Right renal cortex interstitium (tissue), 3 donors: ENCODE results near the gene EEF2KMT. TPM values are rescaled to one million over a fixed set of nuclear protein-coding genes. Genes with fewer than 3 reads are reported as not detected.
A peak's percentile ranks its signal among the peaks of the same experiment; 100 is the strongest.

ENCODE experiments used
- DNase-seq, 3 donors: peaks; one replicate each; pipeline ENCODE4 v3.0.0-alpha.2; 2013; ENCODE audit warnings: low read depth in 3 of 3, low spot score in 2 of 3
- polyA plus RNA-seq, 3 donors: library from polyadenylated mRNA; unstranded; fragments of 120-200 nt; gene quantifications; one replicate each; pipeline ENCODE4 v1.2.1, GENCODE V29; 2013; ENCODE audit not compliant: insufficient read length in 3 of 3

EEF2KMT gene
- polyA plus RNA-seq, 3 donors = 10.8 to 13.1 (median 12.6) TPM

- peak; percentile 72 to 74 (median 74) for DNase-seq
Observed at GRCh38 chr16:5071681-5072333, 25.8 kb downstream of the EEF2KMT start, which contains the start of gene ALG1. Gene ALG1, plus strand, starts transcription at chr16:5071843. Its CDS starts 7 bp downstream, at chr16:5071850.

GRCh38 chr16:5071341-5071680 lies 26.3 kb downstream of the EEF2KMT start:
- no peak for DNase-seq

GRCh38 chr16:5070431-5071186 lies 27.0 kb downstream of the EEF2KMT start:
- DNase-seq = no peak

GRCh38 chr16:5069854-5070253 lies 27.7 kb downstream of the EEF2KMT start:
- no peak for DNase-seq

GRCh38 chr16:5069048-5069447 lies 28.5 kb downstream of the EEF2KMT start:
- DNase-seq = no peak

- DNase-seq = no peak
Observed at GRCh38 chr16:5066511-5066910, 31.1 kb downstream of the EEF2KMT start.

- no peak for DNase-seq
Observed at GRCh38 chr16:5065813-5066212, 31.8 kb downstream of the EEF2KMT start, which contains the start of gene C16orf89. Gene C16orf89, minus strand, starts transcription at chr16:5065956. Its CDS starts 48 bp downstream, at chr16:5065908.

- DNase-seq = no peak
Observed at GRCh38 chr16:5065326-5065725, 32.3 kb downstream of the EEF2KMT start.

- DNase-seq = no peak
Observed at GRCh38 chr16:5064915-5065314, 32.7 kb downstream of the EEF2KMT start.

- DNase-seq = no peak
Observed at GRCh38 chr16:5062790-5063765, 34.5 kb downstream of the EEF2KMT start.

- no peak for DNase-seq
Observed at GRCh38 chr16:5062051-5062450, 35.5 kb downstream of the EEF2KMT start.

- no peak for DNase-seq
Observed at GRCh38 chr16:5060073-5060641, 37.4 kb downstream of the EEF2KMT start.

GRCh38 chr16:5059386-5060072 lies 38.1 kb downstream of the EEF2KMT start:
- DNase-seq = no peak

GRCh38 chr16:5058476-5058875 lies 39.1 kb downstream of the EEF2KMT start:
- no peak for DNase-seq

GRCh38 chr16:5056352-5056751 lies 41.2 kb downstream of the EEF2KMT start:
- no peak for DNase-seq

GRCh38 chr16:5054876-5055865 lies 42.4 kb downstream of the EEF2KMT start:
- no peak for DNase-seq

- no peak for DNase-seq
Observed at GRCh38 chr16:5046914-5047313, 50.7 kb downstream of the EEF2KMT start.

GRCh38 chr16:5045499-5046115 lies 52.0 kb downstream of the EEF2KMT start:
- no peak for DNase-seq
